Keratinocyte (primary cell): ENCODE data around the gene TMEM35A. TPM values are rescaled to one million over a fixed set of nuclear protein-coding genes. Genes with fewer than 3 reads are reported as not detected.

Experiments
- DNase-seq: peaks from one replicate; pipeline ENCODE4 v3.0.0-alpha.2; 2011; ENCODE audit warnings: low read depth, missing footprints, low spot score
- FAIRE-seq: peaks from 2 replicates; lab custom pipeline; 2011; peaks lifted over from hg19 to GRCh38; lab: Jason Lieb, UNC
- H2AFZ ChIP-seq: 2 replicates; pipeline ENCODE4 v1.6.0; 2012; ENCODE audit warnings: low read length, control low read depth, inconsistent platforms; ENCODE audit not compliant: control insufficient read depth
- H3K27ac ChIP-seq: 2 replicates; pipeline ENCODE4 v1.5.1; 2011; ENCODE audit warnings: low read length; ENCODE audit not compliant: control insufficient read depth, insufficient read depth
- H3K27me3 ChIP-seq: 3 replicates; pipeline ENCODE4 v1.6.0; 2011; ENCODE audit warnings: low read length; ENCODE audit not compliant: control insufficient read depth, insufficient read depth; ENCODE audit errors: extremely low read depth
- H3K36me3 ChIP-seq, 2 experiments: 2 replicates in 1 of 2; 3 replicates in 1 of 2; pipeline ENCODE4 v1.5.1; 2011; ENCODE audit warnings: low read length in 2 of 2, mild to moderate bottlenecking in 1 of 2; ENCODE audit not compliant: control insufficient read depth in 2 of 2, insufficient read depth in 2 of 2; ENCODE audit errors: extremely low read depth in 1 of 2
- H3K4me1 ChIP-seq: 3 replicates; pipeline ENCODE4 v1.5.1; 2011; ENCODE audit warnings: low read length; ENCODE audit not compliant: control insufficient read depth, insufficient read depth; ENCODE audit errors: extremely low read depth
- H3K4me2 ChIP-seq: 3 replicates; pipeline ENCODE4 v1.6.0; 2011; ENCODE audit warnings: low read depth, low read length; ENCODE audit not compliant: control insufficient read depth, insufficient read depth; ENCODE audit errors: extremely low read depth
- H3K4me3 ChIP-seq, 3 experiments: fragments of 200-600 bp in 1 of 3; sonication (generic) in 1 of 3; 2 replicates in 2 of 3; 3 replicates in 1 of 3; pipeline ENCODE4 v1.5.1; 2011 to 2016; ENCODE audit warnings: low read length in 3 of 3, mild to moderate bottlenecking in 3 of 3, control low read depth in 2 of 3, inconsistent platforms in 1 of 3, low read depth in 1 of 3, mixed read lengths in 1 of 3, mixed run types in 1 of 3, moderate library complexity in 1 of 3; ENCODE audit not compliant: control insufficient read depth in 2 of 3, insufficient read depth in 2 of 3; ENCODE audit errors: extremely low read depth in 1 of 3
- H3K79me2 ChIP-seq: 2 replicates; pipeline ENCODE4 v1.6.0; 2012; ENCODE audit warnings: low read length; ENCODE audit not compliant: control insufficient read depth, insufficient read depth
- H3K9ac ChIP-seq: 3 replicates; pipeline ENCODE4 v1.6.0; 2011; ENCODE audit warnings: low read length; ENCODE audit not compliant: control insufficient read depth, insufficient read depth; ENCODE audit errors: extremely low read depth
- H3K9me1 ChIP-seq: 3 replicates; pipeline ENCODE4 v1.6.0; 2011; ENCODE audit warnings: low read length; ENCODE audit not compliant: control insufficient read depth, insufficient read depth; ENCODE audit errors: extremely low read depth
- H3K9me3 ChIP-seq: 2 replicates; pipeline ENCODE4 v1.5.1; 2012; ENCODE audit warnings: low read depth, low read length; ENCODE audit not compliant: control insufficient read depth
- H4K20me1 ChIP-seq: 3 replicates; pipeline ENCODE4 v1.6.0; 2011; ENCODE audit warnings: low read length; ENCODE audit not compliant: control insufficient read depth, insufficient read depth; ENCODE audit errors: extremely low read depth
- EZH2 ChIP-seq: IDR thresholded peaks from one replicate; pipeline ENCODE4 v1.6.1; 2012; ENCODE audit warnings: inconsistent platforms, mild to moderate bottlenecking, low read length, moderate library complexity
- dilution Hi-C: fragments of 300-500 bp; cut with MboI; formaldehyde crosslinking; loops from one replicate; pipeline ENCODE4 v1.7.0; 2020; ENCODE audit warnings: low sequenced_read_pairs; ENCODE audit not compliant: extremely low pct_ligation_motif_present
- polyA plus RNA-seq, 5 experiments: library from polyadenylated mRNA; depleted of rRNA in 3 of 5; stranded (reverse) in 3 of 5; stranded (forward) in 1 of 5; unstranded in 1 of 5; fragments of >200 nt; gene quantifications; 1 replicate in 1 of 5; 2 replicates in 3 of 5; 3 replicates in 1 of 5; pipeline versions ENCODE4 v1.2.1 to v1.2.3, GENCODE V29; 2011 to 2012; ENCODE audit warnings: missing spikeins in 2 of 5, low read depth in 1 of 5, low replicate concordance in 1 of 5
- TF ChIP-seq, protein P1 (sequence below), 3 experiments: IDR thresholded peaks in 1 of 3; conservative IDR thresholded peaks in 1 of 3; optimal IDR thresholded peaks in 1 of 3; 2 replicates in 2 of 3; 3 replicates in 1 of 3; pipeline versions ENCODE3 to v1.5.1; 2011; ENCODE audit warnings: low read length in 3 of 3, mild to moderate bottlenecking in 3 of 3, moderate library complexity in 2 of 3, control low read depth in 1 of 3, inconsistent platforms in 1 of 3; ENCODE audit not compliant: insufficient read depth in 2 of 3; ENCODE audit errors: extremely low read depth in 1 of 3

The TMEM35A gene
- polyA plus RNA-seq, 1 donor (not counting 4 experiments of a cell fraction or from before 2014, with no cell fraction given): 0.03 TPM

DNA sequence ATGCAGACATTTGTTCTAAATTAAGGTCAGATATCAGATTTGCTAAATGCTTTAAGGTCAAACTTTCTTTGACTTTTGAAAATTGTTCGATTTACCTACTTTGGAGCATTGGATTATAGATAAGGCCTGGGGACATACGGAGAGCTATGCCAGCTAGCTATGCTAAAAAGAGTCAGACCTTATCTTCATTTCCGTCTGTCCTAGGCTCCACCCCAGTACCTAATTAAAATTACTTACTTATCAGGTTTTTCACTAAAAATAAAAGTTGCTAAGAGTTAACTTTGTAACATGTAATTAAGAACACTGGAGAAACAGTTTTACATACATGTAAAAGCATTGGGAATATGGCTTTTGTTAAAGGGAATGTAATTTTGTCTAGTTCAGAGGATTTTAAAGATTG, 7.1 kb upstream of the TMEM35A start:
- Histone ChIP-seq H3K4me2 (no peak overlapping the region), H3K36me3 (no peaks in the 10 kb centered on the region), H3K79me2 (no peaks in the 10 kb centered on the region), H3K27ac (no peak overlapping the region), H3K4me1 (no peaks in the 10 kb centered on the region), H3K9me1 (no peaks in the 10 kb centered on the region), H3K9ac (no peak overlapping the region), H3K4me3 (no peak overlapping the region), H2AFZ (no peak overlapping the region), H3K27me3 (no peaks in the 10 kb centered on the region), H4K20me1 (no peaks in the 10 kb centered on the region), H3K9me3 (no peaks in the 10 kb centered on the region)
- FAIRE-seq: no peak
- TF ChIP-seq, protein P1, sequence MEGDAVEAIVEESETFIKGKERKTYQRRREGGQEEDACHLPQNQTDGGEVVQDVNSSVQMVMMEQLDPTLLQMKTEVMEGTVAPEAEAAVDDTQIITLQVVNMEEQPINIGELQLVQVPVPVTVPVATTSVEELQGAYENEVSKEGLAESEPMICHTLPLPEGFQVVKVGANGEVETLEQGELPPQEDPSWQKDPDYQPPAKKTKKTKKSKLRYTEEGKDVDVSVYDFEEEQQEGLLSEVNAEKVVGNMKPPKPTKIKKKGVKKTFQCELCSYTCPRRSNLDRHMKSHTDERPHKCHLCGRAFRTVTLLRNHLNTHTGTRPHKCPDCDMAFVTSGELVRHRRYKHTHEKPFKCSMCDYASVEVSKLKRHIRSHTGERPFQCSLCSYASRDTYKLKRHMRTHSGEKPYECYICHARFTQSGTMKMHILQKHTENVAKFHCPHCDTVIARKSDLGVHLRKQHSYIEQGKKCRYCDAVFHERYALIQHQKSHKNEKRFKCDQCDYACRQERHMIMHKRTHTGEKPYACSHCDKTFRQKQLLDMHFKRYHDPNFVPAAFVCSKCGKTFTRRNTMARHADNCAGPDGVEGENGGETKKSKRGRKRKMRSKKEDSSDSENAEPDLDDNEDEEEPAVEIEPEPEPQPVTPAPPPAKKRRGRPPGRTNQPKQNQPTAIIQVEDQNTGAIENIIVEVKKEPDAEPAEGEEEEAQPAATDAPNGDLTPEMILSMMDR (optimal IDR thresholded peaks at IDR 0.05 in 1 of 3, IDR thresholded peaks at IDR 0.05 in 1 of 3, conservative IDR thresholded peaks at IDR 0.05 in 1 of 3; ENCODE audit: extremely low read depth in 1 of 3, insufficient read depth in 2 of 3, low read length in 3 of 3): no peak
- no peak for TF ChIP-seq EZH2
- DNase-seq: no peak
- dilution Hi-C loops: no loop called here

DNA sequence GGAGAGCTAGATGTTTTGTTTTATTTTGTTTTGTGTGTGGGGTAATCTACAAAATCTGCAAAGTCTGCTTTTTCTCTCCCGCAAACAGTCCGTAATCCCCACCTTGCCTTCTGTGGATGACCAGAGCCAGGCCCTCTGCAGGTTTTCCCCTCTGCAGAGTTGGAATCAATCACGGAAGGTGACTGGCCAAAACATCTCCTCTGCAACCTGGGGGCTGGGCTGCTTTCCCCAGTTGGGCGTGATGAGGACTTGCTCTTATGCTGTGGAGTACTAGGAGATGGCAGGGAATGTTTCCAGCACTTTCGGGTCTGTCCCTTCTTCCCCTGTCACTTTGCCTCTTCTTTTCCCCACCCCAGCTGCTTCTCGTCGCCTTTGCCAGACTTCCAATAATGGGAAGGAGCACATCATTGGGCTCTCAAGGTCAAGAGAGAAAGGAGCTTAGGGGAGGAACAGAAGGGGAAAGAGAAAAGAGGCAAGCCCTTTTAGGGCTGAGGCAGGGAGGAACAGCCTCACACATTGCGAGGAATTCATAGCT, 1.1 kb downstream of the TMEM35A start:
- Histone ChIP-seq H3K79me2 (no peaks in the 10 kb centered on the region), H3K27me3 (no peaks in the 10 kb centered on the region), H3K9me3 (no peaks in the 10 kb centered on the region), H2AFZ (no peak overlapping the region), H3K4me3 (no peak overlapping the region), H3K27ac (no peak overlapping the region), H4K20me1 (no peaks in the 10 kb centered on the region), H3K36me3 (no peaks in the 10 kb centered on the region), H3K4me2 (no peak overlapping the region), H3K9me1 (no peaks in the 10 kb centered on the region), H3K9ac (no peak overlapping the region), H3K4me1 (no peaks in the 10 kb centered on the region)
- dilution Hi-C loops: no loop called here
- FAIRE-seq: no peak
- TF ChIP-seq EZH2: no peak
- TF ChIP-seq, protein P1 (optimal IDR thresholded peaks at IDR 0.05 in 1 of 3, IDR thresholded peaks at IDR 0.05 in 1 of 3, conservative IDR thresholded peaks at IDR 0.05 in 1 of 3; ENCODE audit: extremely low read depth in 1 of 3, insufficient read depth in 2 of 3, low read length in 3 of 3): no peak
- no peak for DNase-seq
